ENCODE measurements around the gene ARID1A.

The ARID1A gene

DNA sequence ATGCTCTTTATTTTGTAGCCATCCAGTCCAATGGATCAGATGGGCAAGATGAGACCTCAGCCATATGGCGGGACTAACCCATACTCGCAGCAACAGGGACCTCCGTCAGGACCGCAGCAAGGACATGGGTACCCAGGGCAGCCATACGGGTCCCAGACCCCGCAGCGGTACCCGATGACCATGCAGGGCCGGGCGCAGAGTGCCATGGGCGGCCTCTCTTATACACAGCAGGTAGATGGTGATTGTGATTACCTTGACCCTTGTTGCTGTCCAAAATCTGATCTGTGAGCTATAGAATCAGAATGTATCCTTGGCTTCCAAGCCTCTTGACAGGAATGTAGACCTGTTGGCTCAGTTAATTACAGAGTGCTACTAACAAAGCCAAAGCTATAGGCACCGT is 33.8 kb downstream of the ARID1A start:
- DNase-seq = no peak

DNA sequence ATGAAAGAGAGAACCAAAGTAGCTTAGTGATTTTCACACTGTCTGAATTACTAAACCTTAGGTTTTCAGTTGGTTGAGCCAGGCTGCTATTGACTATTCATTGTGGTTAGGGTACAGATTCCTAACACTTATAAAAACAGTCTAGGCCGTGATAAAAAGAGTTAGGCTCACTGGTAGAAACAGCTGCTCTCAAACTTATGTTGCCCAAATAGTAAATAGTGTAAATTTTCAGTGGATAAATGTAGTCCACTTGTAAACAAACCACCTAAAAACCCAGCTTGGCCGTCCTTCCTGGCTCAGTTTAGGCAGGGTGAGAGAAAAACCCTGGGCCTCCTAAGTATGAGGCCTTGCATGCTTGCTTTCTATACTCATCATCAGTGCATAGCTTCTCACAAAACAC is 34.9 kb downstream of the ARID1A start:
- no peak for DNase-seq

DNA sequence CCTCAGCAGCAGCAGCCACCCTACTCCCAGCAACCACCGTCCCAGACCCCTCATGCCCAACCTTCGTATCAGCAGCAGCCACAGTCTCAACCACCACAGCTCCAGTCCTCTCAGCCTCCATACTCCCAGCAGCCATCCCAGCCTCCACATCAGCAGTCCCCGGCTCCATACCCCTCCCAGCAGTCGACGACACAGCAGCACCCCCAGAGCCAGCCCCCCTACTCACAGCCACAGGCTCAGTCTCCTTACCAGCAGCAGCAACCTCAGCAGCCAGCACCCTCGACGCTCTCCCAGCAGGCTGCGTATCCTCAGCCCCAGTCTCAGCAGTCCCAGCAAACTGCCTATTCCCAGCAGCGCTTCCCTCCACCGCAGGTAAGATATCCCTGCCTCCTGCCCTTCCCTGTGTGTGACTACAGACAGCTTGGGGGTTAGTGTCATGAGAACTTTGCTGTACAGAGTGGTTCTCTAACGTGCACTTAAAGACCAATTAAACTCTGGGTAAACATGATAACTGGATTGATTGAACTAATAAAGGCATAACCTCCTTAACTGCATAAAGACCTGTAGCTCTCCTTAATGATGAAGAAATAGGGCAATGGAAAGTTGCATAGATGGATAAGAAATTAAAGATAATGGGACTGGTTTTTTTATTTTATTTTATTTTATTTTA is 35.6 kb downstream of the ARID1A start:
- DNase-seq = no peak

DNA sequence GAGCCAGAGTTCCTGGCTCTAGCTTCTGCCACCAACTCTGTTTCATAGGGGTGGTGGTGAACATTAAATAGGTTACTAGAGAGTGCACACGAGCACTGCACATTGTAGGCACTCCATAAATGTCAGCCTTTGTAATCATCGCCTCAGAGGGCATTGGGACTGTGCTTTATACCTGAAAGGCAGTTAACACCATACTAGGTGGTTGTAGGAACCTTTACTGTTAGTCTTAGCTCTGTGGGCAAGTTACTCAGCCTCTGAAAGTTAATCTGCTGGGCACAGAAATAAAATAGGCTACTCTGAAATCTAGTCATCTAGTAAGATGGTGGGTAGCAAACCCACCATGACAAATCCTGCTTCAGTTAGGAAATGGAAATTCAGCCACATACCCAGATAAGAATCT is 37.6 kb downstream of the ARID1A start:
- DNase-seq = no peak

DNA sequence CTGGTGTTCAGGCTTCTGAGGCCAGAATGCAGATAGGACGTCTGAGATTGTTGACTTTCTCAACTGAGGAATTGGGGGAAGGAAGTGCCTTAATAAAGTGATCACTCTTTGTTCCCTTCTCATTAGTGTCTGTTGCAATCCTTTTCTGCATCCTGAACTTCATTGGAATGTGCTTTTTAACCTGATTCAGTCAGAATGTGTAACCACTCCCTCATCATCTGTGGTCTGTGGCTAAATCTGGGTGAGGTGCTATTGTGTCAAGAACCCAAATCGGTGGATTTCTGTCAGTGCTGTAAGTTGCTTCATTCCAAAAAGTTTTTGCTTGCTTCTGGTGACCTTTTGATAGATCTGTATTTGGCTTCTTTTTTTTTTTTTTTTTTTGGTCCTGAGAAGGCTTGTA is 38.2 kb downstream of the ARID1A start:
- DNase-seq = peak in 1 of 2 donors; percentile 40

DNA sequence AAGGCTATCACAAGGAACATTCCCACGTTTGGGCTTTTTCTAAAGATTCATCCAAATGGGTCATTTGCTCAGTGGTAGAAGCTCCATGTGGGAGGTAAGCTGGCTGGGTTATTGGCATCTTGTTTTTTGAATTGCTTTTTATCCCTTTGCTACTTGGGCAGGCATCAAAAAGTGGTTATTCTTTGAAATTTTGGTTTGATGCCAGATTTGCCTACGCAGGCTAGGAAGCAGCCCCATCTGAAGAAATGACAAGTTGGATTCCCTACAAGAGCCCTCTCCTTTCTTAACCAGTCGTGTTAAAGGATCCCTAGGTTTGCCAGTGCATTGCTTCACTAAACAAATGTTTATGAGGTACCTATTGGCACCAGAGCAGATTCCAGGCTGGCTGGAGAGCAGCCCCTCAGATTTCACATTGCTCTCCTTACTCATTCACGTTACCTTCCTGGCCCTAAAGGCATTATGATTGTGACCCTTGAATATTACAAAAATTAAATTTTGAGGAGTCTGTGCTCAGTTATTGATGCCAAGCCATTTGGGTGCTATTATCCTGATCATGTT is 38.8 kb downstream of the ARID1A start:
- DNase-seq = no peak

DNA sequence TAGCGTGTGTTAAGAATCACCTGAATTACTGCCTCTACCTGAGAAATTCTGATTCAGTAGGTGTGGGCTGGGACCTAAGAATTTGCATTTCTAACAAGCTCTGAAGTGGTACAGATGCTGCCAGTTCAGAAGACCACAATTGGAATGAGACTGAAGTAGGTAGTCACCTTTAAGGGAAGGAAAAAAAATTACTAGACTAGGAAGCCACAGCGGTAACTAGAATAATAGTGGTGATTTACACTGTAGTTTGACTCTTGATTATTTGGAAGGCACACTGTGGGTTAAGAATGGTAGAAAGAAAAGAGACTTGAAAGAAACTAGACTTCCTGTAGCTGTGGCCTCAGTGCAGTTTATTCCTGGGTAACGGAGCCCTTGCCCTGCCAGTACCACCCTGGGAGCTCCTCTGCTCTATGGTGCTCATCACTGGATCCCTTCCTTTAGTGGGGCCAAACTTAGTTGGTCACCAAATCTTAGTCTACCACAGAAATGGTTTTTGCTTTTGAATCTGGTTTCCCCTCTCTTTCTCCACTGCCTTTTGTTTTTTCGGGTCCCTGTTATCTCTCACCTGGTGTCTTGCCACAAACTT is 43.6 kb downstream of the ARID1A start:
- peak; percentile 23 to 73 for DNase-seq

DNA sequence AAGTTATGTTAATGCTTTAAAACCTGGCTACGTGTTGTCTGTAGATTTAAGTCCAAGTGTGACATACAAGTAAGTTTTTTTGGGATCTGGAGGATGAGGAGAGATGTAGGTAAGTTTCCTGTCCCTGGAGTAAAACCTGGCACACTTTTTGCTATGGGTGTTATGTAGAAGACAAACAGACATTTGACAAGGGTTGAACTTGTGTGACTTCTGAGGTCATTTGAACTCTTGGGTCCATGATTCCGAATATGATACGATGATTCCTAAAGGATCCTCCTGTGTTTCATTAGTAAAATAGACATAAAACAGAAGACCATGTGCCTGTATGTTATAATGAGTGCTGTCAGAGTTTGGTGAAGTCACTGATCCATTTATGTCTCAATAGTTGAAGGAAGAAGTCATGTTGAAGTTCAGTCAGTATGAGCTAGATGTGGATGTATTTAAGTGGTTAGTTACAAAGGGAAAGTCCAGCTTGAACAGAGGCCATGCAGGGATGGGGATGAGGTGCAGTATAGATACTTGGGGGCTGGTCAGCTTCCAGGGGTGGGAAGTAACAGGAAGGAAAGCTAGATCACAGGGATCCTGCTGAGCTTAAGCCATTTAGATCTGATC is 44.3 kb downstream of the ARID1A start:
- DNase-seq = no peak

DNA sequence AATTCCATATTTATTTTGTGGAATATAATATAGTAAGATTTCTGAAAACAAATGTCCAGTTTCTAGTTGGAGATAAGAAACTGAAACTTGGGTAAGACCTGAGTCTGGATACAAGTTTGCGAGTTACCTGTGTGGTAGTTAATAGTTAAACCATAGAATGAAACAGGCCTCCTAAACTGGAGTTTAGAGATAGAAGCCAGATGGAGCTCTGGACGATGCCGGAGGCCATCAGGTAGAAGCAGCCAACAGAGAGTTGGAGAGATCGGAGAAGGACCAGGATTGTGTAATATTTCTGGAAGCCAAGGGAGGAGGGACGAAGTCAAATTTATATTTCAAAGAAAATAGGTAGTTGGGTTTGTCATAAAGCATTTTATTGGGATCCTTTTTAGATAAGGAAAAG is 45.1 kb downstream of the ARID1A start:
- DNase-seq = no peak

DNA sequence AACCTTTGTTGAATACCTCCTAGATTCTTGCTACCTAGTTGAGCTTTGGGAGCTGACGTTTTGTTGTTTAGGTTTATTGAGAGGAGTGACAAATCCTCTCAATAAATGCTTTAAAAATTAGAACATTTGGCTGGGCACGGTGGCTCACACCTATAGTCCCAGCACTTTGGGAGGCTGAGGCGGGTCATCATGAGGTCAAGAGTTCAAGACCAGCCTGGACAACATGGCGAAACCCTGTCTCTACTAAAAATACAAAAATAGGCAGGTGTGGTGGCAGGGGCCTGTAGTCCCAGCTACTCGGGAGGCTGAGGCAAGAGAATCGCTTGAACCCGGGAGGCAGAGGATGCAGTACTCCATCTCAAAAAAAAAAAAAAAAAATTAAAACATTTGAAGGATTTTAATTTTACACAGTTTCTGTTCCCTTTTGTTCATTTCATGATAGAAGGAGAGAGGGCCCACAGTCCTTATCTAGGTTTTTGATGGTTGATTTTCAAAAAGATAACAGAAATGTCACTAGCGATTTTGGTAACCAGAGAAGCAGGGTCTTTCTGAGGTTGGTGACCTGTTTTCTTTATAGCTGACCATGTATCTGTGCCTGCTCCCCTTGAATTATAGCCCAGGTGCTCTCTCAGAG is 47.7 kb downstream of the ARID1A start:
- no peak for DNase-seq

DNA sequence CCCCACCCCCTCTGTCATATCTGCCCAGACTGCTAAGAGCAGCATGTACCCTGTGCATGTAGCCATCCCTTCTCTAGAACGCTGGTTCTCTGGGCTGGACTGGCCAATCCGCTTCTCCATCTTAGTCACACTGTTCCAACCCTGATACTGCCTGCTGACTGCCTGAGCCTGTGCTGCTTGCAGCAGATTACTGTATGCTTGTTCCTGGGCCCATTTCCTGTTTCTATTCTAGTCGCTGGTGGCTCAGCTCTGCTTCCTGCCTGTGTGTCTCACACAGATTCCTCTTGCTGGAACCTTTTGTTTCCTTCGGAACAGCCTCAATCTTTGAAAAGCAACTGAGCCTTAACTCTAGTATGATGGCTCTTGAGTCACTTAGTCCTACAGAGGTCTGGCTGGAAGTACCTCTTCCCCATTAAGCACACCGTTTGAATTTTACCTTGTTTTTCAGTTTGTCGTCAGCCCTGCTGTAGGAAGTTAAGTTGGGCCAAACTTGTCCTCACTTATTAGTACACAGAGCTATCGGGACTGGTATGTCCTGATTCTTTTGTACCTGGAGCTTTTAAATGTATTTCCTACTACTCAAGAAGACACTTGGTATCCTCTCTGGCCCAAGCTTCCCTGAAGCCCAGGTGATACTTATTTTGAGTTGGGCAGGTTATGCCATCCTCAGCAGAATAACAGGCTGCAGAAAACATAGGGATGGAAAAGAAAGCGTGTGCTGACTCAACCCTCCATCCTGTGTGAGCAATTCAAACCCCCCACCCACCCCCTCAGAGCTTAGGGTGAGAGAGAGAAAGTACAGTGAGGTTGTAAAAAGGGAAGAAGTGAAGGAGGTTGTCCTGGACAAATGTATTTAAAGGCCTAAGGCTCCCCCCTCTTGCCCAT is 48.5 kb downstream of the ARID1A start:
- DNase-seq = peak; percentile 92 to 94

DNA sequence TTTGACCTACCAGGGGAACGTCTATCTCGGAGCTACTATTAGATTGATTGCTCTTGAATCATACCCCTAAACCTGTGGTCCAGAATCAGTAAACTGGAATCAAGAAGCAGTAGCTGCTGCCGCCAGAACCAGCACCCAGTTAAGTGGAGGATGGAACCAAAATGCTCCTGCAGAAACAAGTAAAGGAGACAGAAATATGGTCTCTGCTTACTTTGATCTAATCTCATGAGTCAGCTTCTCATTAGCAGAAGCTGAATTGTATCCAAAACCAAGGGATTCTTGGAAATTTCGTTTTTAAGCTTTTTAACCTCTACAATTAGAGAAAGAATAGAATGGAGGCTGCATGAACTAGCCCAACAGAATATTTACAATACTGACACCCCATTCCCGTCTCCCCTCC is 49.4 kb downstream of the ARID1A start:
- DNase-seq = no peak

DNA sequence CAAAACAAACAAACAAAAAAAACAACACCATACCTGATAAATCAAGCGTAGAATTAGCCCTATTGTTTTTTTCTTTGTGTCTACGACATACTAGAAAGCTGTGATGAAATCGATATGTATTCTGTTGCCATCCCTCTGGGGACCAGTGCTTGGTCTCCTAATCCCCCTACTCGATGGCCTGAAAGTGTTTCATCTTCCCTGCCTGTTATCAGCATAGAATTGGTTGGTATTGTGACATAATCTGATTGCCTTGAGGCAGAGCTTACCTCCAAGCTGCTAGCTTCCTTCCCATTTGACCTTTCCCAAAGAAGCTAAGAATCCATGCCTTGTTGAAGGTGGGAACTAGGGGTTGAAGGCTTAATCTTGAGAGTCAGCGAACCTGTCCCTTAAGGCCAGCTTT is 51.2 kb downstream of the ARID1A start:
- DNase-seq = no peak

DNA sequence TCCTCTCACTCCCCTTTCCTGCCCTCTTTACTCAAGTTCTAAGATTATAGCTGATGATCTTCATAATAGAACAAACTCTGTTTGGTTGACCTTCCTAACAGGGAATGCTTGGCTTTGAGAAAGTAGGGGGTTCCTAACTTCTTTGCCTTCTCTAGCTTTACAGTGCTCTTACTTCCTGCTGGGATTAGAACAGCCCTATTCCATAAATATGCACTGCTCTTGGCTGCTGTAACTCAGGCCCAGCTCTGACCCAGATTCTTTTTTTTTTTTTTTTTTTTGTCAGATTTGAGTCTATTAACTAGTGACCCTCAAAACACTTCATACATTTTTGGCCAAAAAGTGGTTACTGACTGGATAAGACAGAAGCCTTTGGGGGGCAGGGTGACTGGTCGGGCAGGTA is 52.5 kb downstream of the ARID1A start:
- DNase-seq = no peak

DNA sequence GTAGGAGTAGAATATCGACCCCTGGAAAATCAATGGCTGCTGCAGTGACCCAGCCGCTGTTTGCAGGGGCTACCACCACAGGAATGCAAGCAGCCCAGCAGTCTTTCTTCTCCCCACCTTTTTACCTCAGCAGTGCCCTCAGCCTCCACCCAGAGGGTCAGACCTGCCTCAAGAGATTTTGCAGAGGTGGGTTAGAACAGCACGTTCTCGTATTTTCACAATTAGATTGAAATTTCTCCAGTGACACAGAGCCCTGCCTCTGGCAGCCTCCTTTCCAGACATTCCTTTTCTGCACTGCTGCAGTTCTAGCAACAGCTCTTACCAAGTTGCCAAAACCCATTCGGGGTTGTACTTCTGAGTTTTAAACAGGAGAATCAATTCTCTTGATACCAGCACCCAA is 53.6 kb downstream of the ARID1A start:
- DNase-seq = no peak

DNA sequence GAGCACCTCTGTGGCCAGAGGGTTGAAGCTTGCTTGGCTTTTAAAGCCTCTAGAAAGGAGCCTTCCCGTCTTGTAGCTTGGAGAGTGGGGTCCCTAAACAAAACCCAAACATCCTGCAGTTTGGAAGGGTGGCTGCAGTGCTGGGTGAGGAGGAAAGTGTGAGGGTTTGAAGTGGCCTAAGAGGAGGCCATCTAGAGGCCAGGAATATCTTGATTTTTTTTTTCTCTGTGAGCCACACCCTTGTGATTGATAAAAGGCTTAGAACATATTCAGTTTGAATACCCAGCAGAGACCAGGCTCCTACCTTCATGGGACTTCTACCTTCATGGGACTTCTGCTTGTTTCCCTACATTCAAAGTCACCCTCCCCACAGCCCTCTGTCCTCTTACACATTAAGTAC is 54.6 kb downstream of the ARID1A start:
- DNase-seq = no peak

DNA sequence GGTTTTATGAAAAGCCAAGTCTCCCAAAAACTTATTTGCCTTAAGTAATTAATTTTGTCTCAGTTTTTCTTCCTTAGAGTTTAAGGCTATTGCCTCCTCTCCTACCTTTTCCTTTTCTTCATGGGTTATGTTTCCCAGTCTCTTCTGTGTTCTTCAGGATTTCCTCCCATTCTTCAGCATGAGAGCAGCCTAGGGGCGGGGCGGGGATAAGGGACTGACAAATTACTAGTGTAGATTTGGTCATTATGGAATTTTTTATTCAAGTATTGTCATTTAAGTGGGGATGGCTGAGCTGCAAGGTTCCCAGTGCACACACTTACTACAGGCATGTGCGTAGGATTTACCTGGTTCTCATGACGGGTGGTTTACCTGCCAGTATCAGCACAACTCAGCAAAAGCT is 56.7 kb downstream of the ARID1A start:
- DNase-seq = no peak

DNA sequence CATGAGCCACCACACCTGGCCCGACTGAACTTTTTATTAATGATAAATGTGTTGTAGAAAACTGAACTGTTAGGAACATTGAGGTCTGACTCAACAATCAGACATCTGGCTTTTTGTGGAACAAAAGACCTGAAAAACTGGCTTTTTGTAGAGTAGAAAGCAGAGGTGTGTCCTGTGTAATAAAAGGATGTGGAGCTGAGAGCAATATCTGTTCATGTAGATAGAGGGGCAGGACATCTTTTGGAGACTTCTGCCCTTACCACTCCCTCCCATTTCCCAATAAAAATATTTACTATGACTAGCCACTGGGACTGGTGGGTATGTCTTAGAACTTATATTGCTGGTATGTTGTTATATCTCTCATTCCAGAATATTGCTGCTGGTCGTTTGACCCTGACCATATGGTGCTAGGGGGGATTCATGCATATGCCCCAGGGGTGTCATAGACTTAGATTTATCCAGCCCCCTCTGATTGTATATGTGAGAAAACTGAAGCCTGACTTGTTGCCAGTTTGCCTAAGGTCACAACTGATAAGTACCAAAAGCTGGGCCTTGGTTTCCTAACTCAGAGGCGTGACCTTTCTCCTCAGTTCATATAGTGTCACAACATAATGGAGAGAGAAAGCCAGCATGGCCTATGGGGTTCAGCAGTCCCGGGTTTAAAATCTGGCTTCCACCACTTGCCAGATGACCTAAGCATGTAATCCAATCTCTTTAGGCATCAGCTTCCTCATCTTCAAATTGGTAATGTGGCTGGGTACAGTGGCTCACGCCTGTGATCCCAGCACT is 58.5 kb downstream of the ARID1A start:
- no peak for DNase-seq

DNA sequence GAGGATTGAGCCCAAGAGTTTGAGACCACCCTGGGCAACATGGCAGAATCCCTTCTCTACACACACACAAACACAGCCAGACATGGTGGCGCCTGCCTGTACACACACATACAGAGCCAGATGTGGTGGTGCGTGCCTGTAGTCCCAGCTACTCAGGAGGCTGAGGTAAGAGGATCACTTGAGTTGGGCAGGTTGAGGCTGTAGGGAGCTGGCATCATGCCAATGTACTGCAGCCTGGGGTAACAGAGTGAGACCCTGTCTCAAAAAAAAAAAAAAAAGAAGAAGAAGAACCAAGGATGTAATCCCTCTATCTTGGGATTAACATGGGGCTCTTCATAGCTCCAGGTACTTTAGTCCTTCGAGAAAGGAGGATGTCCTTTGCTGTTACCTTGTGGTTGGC is 62.5 kb downstream of the ARID1A start:
- no peak for DNase-seq

DNA sequence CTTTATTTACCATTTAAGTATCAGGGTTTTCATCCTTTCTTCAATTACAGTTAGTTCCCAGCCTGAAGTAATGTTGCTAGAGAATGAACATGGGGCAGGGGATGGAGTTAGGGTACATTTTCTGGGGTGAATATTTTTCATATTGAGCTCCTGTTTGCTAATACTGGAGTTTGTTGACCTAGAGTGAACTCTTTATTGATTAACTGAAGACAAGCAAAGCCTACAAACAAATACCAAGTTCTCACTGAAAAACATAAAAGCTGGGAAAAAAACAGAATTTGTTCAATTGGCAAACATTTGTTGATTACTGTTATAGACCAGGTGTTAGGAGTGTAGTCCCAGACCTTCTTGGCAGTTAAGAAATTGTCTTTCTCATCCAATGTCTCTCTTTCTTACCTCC is 63.7 kb downstream of the ARID1A start:
- no peak for DNase-seq

DNA sequence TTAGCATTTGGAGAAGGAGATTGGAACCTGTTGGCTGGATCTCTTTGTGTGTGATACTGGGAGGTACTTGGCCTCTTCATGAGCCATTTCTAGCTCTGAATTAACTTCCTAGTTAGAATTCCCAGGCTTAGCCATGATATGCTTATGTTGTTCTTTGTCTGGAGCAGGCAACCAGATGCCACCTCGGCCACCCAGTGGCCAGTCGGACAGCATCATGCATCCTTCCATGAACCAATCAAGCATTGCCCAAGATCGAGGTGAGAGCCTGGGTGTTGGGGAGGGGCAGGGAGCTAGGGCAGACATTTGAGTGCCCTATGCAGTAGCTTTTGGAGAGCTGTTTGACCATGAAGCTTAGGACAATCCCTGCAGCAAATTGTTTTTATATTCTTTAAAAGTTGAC is 65.4 kb downstream of the ARID1A start:
- peak in 1 of 2 donors; percentile 9 for DNase-seq

DNA sequence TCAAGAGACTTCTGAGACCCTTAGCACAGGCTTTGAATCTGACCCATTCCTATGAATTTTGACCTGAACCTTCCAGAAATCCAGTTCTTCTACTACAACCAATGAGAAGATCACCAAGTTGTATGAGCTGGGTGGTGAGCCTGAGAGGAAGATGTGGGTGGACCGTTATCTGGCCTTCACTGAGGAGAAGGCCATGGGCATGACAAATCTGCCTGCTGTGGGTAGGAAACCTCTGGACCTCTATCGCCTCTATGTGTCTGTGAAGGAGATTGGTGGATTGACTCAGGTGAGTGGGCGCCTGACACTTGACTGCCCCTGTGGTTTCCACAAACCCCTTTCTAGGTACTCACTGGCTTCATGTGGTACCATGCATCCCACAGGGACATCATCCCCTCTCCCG is 71.9 kb downstream of the ARID1A start:
- no peak for DNase-seq

All from CD4-positive, alpha-beta T cell treated with Interleukin-4 for 1 hour (primary cell).